GM19099 (cell line): ENCODE results near the gene NUDCD3.
A peak's percentile ranks its signal among the peaks of the same experiment; 100 is the strongest.

Source experiments
- POLR2A ChIP-seq: IDR thresholded peaks from 3 replicates; pipeline ENCODE4 v1.6.1; 2011; ENCODE audit warnings: low read depth; ENCODE audit not compliant: insufficient read length; ENCODE audit errors: extremely low read depth

The NUDCD3 gene

DNA sequence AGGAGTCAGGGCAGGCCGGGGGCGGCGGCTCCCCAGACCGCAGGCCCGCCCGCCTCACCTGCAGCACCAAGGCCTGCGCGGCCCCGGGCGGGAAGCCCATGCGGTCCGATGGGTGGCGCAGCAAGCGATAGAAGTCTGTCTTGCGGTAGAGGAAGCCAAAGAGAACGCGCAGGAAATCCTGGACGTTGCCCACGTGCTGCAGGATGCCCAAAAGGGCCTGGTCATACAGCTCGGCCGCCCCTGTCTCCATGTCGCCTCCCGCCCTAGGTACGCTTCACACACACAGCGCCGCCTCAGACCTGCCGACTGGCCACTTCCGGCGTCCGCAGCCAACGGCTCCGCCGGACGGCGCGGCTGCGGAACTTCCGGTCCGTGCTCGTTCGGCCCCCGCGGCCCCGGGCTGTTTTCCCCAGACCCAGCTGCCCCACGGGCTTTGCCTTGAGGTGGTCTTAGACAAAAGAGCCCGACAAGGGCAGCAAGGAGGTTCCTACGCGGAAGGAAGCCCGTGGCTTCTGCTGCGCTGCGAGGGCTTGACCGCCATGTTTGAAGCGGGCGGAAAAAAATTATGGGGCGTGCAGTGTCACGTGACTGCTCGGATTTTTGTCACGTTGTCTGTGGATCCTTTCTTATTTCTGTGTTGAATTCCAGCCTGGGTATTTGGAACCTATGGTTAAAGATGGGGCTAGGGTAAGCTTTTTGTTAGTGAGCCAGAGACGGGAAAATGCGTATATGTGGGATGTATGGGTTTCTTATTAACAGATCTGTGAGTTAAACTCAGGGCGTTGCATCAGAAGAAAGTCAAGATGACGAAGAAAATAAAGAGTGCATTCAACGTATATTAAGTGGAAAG, at the start of gene NUDCD3:
TSS of gene NUDCD3 (minus strand) at position 308 of the 850 bp plus-strand sequence. CDS start at position 250, 58 bp downstream.
- peak; percentile 83 for TF ChIP-seq POLR2A

DNA sequence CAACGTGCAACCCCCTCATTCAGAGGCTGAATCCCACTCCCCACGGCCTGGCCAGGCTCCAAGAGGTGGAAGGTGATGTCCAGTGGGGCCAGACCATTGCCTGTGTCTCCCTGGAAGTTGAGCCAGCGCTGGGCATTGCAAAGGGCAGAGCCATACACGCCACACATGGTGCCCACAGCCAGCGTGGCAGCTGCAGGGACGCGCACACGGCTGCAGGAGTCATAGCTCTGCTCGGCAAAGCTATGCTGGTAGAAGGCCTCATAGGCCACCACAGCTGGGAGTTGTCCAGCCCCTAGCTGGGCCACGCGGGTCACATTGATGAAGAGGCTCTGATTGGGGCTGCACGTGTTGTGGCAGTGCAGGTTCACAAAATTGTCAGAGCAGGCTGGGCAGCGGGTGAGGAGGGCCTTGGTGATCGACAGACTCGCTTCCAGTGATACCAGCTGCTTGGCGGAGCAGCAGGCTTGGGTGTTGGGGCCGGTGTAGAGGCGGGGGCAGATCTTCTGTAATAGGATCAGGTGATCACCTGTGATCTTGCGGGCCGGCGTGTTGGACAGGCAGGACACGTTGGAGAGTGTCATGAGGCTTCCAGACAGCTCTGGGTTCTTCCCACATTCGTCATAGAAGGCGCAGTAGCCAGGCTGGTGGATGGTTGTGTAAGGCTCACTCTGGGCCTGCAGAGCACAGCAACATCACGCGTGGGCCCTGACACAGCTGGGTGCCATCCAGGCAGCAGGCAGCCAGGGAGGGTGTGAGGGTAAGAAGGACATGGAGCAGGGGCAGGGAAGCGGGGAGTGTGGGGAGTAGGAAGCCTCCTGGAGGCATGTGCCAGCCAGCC, 49.4 kb upstream of the NUDCD3 start:
- no peak for TF ChIP-seq POLR2A

DNA sequence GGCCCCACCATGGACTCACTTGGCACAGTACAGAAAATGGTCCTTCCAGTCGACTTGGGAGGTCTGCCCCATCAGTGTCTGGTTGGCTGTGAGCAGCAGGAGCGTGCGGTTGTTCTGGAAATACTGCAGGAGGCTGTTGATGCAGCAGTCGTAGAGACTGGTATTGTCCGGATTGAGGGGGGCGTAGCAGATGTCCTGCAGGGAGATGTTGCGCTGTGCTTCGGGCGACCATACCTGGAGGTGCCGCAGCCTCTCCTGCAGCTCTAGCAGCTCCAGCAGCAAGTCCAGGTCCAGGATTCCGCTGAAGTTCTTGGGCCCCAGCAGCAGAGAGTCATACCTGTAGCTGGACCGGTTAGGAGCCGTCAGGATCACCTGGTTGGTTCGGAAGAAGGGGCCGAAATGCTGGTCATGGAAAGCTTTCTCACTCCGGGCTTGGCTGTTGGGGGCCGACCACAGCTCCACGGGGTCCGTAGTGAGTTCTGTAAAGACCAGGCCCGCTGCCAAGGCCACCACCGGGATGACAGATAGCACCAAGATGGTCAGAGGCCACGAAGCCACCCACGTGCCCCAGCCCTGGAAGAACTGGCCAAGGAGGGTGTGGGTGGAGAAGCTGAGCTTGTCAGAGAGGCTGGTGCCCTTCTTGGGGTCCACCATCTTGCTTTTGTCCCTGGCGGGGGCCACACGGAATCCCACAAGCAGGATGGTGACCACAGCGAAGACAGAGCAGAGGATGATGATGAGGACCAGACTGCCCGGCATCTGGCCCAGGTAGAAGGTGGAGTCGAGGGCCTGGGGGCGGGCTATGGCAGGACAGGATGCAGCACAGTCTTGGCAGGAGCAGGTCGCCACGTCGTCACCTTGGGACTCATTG, 48.6 kb upstream of the NUDCD3 start:
- TF ChIP-seq POLR2A, result no peak

DNA sequence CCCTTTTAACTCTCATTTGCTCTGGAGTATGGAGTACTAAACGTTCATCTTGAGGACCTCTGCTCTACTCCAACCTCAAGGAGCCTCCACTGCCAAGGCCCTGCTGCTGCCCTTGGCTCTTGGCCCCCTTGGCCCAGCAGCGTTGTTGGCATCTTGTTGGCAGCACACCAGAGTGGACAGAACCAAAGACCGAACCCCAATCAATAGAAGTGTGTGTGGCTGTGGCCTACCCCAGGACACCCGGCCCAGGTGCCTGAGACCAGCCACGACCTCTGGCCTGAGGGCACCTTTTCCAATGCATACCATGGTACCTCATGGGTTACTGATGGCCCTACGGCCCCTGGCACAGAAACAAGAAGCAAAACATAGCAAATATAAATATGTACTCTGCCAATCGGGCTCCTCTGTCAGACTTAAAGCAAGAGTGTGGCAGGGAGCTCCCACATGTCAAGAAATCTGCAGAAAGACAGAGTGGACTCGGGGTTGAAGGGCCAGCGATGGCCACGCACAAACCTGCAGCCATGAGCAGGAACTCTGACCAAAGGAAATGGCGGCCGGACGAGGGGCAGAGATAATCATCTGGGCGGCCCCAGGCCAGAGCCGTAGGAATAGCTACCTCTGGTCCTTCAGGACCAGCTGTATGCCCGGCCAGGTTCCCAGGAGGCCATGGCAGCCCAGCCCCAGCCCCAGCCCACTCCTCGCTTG, 47.8 kb upstream of the NUDCD3 start:
- no peak for TF ChIP-seq POLR2A

DNA sequence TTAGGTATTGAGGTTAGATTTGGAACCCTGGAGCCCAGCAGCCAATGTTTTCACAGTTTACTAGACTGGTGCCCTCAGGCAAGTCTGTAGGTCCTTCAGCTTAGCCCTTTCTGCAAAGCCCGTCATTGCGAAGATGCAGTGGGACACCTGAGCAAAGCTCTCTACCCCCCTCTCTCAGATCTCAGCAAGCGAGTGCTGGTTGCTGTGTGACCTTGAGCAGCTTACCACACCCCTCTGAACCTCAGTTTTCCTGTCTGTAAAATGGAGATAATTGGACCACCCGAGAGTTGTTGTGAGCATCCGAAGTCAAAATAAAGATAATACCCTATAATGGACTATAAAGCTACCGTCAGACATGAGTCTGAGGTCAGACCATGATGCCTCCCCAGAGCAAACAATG, 47.0 kb upstream of the NUDCD3 start:
- no peak for TF ChIP-seq POLR2A

DNA sequence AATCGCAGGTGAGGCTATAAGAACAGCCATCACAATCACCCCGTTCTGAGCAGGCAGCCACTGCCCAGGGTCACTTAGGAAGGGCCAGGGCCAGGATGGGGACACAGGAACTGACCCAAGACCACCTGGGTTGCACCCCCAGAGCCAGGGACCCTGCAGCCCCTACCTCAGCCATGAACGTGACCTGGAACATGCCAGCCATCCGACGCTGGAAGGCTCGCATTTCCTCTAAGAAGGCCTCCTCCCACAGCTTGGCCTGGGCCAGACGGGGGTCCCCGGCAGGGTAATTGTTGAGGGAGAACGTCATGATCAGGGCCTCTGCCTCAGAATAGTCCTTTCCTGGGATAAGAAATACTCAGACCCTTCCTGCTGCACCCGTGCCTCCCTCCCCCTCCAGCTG, 45.6 kb upstream of the NUDCD3 start:
- TF ChIP-seq POLR2A, result no peak

DNA sequence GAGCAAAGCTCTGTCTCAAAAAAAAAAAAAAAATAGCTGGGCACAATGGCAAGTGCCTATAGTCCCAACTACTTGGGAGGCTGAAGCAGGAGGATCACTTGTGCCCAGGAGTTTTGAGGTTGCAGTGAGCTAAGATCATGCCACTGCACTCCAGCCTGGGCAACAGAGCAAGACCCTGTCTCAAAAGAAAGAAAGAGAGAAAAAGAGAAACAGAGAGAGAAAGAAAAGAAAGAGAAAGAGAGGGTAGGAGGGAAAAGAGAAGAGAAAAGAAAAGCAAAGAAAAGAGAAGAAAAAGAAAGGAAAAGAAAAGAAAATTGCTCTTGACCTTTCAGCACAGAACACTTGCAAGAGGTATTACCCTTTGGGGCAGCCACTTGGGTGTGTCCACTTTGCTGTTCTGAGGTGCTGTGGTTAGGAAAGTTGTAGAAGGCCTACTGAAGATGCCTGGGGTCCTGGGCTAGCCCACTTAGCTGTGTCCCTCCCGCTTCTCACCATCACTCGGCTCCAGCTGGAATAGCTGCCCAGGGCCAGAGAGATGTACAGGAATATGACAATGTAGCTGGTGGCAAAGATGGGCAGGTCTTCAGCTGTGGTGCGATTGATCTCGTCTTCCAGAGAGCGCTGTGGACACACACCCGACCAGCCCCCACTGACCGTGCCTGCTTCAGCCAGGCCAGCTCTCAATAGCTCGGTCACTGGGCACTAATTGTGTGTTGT, 45.0 kb upstream of the NUDCD3 start:
- no peak for TF ChIP-seq POLR2A

DNA sequence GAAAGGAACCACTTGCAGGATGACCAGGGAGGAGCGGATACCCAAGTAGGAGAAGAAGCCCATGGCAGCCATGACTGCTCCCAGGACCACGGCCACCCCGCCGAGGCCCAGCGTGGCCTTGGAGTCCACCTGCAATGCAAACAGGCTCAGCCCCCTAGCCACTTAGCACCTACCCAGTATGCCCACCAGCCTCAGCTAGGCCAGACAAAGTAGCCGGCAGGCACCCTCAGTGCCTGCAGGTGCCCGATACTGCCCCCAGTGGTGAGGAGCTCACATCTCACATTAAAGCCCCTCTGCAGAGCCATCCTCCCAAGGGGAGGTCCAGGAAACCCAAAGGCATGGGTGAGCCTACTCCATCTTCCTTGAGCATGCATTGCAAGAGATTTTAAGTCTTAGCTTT, 44.0 kb upstream of the NUDCD3 start:
- no peak for TF ChIP-seq POLR2A

DNA sequence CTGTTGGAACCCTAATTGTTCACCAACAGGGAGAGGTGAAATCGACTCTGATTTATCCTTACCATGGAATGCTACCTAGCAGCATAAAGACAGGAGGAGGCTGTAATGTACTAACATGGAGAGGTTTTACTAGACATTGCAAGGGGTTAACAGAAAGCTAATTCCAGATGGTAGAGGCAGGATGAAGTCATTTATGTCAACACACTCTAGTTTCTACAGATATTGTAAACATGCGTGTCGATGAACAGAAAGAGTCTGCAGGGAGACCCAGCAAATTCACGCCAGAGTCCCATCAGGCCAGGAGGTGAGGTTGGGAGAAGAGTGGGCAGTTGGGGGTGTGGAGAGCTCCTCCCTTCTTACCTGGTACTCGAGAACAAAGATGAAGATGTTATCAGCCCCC, 43.6 kb upstream of the NUDCD3 start:
- TF ChIP-seq POLR2A, result no peak

DNA sequence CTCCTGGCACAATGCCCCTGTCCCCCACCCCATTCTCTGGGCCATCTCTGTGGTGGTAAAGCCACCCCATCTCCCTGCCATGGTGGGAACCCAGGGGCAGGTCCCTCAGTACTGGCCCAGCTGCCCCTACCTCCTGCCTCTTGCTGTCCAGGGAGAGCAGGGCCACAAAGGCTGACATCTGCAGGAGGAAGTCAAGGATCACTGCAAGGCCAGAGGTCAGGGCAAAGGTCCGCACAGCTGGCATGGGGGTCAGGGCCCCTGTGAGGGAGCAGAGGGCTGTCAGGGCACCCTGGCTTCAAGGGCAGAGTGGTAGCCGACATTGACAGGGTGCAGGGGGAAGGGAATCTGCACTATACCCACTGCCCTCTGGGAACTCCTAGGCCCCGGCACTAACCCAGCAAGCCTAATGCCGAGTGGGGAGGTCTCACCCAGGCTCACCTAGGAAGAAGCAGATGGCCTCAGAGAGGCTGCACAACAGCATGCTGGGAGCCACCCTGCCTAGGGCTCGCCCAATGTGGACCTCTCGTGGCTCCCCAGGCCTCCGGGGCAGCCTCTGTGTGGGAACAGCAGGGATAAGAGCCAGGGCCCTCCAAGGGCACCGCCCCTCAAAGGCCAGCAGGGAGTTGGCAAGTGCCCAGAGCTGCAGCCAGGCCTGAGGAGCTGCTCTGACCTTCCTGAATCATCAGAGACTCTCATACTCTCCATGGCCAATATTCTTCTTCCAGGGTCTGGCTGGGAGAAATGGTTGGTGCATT, 43.0 kb upstream of the NUDCD3 start:
- no peak for TF ChIP-seq POLR2A

DNA sequence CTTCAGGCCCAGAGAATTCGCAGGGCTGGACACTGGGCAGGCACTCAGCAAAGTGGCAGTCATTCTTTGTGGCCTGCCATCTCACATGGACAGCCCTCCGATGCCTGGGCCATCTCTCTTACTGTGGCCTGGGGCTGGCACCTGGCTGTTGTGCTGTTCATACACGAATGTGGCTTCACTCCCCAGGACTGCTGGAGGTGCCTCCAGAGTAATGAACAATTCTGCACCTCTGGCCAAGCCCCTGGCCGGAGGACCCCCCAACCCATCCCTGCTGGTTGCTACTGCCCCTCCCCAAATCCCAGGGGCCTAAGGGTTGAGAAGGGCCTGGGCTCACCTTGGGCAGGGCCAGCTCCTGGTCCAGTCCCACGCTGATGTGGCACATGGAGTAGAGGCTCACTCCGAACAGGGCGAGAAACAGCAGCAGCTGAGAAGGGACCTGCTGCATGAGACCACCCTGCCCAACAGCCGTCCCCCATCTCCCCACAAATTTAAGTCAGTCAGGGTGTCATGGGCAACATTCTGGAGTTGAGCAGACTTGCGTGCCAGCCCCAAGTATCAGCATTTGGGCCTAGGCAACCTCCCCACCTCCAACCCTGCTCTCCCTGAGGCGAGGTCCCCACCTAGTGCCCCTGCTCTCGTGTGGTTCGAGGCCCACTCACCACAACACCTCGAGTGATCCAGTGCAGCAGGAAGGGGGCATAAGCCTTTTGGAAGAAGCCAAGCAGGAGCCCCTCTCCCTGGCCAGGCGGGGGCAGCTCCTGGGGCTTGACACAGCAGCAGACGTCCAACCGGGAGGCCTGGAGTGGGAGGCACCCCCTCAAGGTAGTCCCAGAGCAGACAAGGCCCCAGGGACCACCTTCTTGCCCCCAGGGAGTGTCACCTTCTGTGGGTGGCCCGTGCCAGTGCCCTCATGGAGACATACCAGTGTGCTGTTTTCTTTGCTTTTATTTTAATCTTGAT, 41.2 kb upstream of the NUDCD3 start:
- no peak for TF ChIP-seq POLR2A

DNA sequence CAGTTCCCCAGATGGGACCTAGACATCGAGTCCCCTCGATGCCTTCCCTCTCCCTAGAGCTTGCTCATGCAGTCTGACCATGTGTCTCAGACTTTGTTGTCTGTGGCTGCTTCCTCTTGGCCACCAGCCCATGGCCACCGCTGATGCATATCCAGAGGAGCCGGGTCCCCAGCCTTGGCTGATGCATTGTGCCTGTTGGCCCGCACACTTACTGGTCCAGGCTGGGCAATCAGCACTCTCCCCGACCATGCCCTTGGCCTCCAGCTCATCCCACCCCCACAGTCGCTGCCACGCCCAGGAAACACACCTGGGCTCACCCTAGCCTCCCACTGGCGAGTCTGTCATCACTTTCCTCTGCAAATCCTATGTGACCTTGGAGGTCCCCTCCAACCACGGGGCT, 40.5 kb upstream of the NUDCD3 start:
- no peak for TF ChIP-seq POLR2A

DNA sequence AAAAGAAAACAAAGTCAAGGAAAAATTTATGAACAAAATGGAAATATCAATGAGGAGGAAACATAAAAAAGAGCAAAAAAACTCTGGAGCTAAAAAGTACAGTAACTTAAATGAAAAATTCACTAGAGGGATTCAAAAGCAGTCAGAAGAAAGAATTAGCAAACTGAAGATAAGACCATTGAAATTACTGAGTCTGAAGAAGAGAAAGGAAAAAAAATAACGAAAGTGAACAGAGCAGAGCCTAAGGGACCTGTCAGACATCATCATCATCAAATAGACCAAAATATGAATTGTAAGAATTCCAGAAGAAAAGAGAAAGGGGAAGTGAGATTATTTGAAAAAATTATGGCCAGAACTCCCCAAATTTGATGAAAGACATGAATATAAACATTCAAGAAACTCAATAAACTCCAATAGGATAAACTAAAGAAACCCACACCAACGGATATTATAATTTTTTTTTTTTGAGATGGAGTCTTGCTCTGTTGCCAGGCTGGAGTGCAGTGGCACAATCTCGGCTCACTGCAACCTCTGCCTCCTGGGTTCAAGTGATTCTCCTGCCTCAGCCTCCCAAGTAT, 34.4 kb upstream of the NUDCD3 start:
- TF ChIP-seq POLR2A, result no peak
